ENCODE results near the gene TFDP2. TPM values are rescaled to one million over a fixed set of nuclear protein-coding genes. Genes with fewer than 3 reads are reported as not detected.
A peak's percentile ranks its signal among the peaks of the same experiment; 100 is the strongest.

TFDP2 gene
- total RNA-seq (2011; cell fraction: chromatin; rRNA removed; ENCODE audit: low replicate concordance) = 61.9 and 200 TPM in 2 replicates
- 25.8 and 27.7 TPM in 2 replicates for total RNA-seq (2011; cell fraction: nucleolus; rRNA removed)
- total RNA-seq (2011; cell fraction: nucleoplasm; rRNA removed) = 45.5 and 66.3 TPM in 2 replicates
- 99.8 and 119 TPM in 2 replicates for total RNA-seq (2014; rRNA removed)
- total RNA-seq (2014; rRNA removed; fragmentation: Illumina TruSeq; extraction: Trizol) = 126 and 158 TPM in 2 replicates
- 98.5 and 109 TPM in 2 replicates for total RNA-seq (2015; rRNA removed; fragmentation: Illumina TruSeq; extraction: Trizol)
- total RNA-seq (2021) = 95.6 and 97.6 TPM in 2 replicates
- 127 and 179 TPM in 2 replicates for polyA plus RNA-seq (2011; rRNA removed)
- polyA plus RNA-seq (2011; cell fraction: cytosol; rRNA removed) = 39.6 and 64.3 TPM in 2 replicates
- polyA plus RNA-seq (2011; cell fraction: nucleus; rRNA removed) = 38.0 and 64.1 TPM in 2 replicates
- 54.6 and 70.7 TPM in 2 replicates for polyA plus RNA-seq (2012)
- polyA plus RNA-seq (2014; fragmentation: Illumina TruSeq; extraction: Trizol) = 121 and 160 TPM in 2 replicates
- polyA plus RNA-seq (2014; fragmentation: Nextera tagmentation; extraction: Ambion mirVana) = 100 to 1,000 TPM; 132 to 166 TPM
- polyA plus RNA-seq (2014; rRNA removed) = 82.9 and 119 TPM in 2 replicates
- polyA minus RNA-seq (2011; rRNA and poly(A)+ RNA removed) = 73.8 and 88.9 TPM in 2 replicates
- polyA minus RNA-seq (2011; cell fraction: cytosol; rRNA and poly(A)+ RNA removed) = 17.8 and 27.1 TPM in 2 replicates
- polyA minus RNA-seq (2011; cell fraction: nucleus; rRNA and poly(A)+ RNA removed) = 19.3 and 30.1 TPM in 2 replicates
- percentile 71 among the genes with signal in this experiment for Bru-seq, nascent RNA
- percentile 73 among the genes with signal in this experiment for BruChase-seq, experiment 1, labeled RNA remaining after a 2-hour chase
- percentile 70 among the genes with signal in this experiment for BruChase-seq, experiment 2, labeled RNA remaining after a 6-hour chase
- long read RNA-seq, experiment 1, full-length matches to known transcripts = 45 of 195 reads
- long read RNA-seq, experiment 1, partial matches to known transcripts = 25 of 195 reads
- long read RNA-seq, experiment 1, other reads (novel, unspliced or antisense) = 125 of 195 reads
- long read RNA-seq, experiment 2, full-length matches to known transcripts = 18 of 103 reads
- long read RNA-seq, experiment 2, partial matches to known transcripts = 30 of 103 reads
- long read RNA-seq, experiment 2, other reads (novel, unspliced or antisense) = 55 of 103 reads
- long read RNA-seq, experiment 3, full-length matches to known transcripts = 26 of 115 reads
- long read RNA-seq, experiment 3, partial matches to known transcripts = 30 of 115 reads
- long read RNA-seq, experiment 3, other reads (novel, unspliced or antisense) = 59 of 115 reads

DNA sequence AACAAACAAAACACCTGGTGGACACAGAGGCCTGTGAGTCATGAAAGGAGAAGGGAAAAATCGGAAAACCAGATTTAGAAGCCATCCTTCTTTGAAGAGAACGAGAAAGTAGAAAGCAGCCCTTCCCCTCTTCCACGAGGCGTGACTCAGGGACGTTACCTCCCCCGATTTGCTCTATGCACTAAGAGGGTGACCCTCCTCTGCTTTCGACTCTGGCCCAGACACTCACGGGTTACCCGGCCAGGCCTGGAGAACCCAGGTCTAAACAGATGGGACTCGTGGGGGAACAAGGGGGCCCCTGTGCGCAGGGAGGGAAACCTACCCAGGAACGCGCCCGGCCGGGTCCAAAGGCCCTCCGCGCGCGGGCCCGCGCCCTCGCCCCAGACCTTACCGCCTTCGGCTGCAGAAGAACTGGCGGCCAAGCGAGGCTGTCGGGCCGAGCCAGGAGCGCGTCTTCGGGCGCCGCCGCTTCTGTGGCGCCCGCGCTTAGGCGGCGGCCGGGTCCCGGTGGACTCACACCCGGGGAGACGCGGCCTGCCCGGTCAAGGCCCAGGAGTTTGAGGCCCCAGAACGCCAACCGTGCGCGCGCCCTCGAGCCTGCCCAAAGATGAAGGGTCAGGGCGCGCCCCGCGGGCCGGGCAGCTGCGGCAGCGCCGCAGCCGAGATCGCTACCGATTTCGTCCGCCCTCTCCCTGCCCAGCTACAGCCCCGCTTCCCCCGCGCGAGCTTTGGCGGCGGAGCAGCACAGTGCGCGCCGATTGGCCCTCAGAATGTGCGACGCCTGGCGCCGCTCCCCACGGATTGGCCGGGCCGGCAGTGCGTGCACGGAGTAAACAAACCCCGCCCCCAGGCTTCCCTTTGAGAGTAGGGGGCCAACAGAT is at the start of gene TFDP2:
TFDP2 (minus strand) TSS at position 753 of the 881 bp plus-strand sequence. CDS start 47,795 bp downstream, outside the sequence.
- BruUV-seq (replicated peaks) = no TSS peak
- peak; percentile 84 for TF ChIP-seq CXXC5 (CRISPR knock-in tag; IDR thresholded peaks at IDR 0.05)
- TF ChIP-seq, protein P1, sequence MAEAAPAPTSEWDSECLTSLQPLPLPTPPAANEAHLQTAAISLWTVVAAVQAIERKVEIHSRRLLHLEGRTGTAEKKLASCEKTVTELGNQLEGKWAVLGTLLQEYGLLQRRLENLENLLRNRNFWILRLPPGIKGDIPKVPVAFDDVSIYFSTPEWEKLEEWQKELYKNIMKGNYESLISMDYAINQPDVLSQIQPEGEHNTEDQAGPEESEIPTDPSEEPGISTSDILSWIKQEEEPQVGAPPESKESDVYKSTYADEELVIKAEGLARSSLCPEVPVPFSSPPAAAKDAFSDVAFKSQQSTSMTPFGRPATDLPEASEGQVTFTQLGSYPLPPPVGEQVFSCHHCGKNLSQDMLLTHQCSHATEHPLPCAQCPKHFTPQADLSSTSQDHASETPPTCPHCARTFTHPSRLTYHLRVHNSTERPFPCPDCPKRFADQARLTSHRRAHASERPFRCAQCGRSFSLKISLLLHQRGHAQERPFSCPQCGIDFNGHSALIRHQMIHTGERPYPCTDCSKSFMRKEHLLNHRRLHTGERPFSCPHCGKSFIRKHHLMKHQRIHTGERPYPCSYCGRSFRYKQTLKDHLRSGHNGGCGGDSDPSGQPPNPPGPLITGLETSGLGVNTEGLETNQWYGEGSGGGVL (CRISPR knock-in tag; IDR thresholded peaks at IDR 0.05) = no peak
- no peak for TF ChIP-seq SMC3 (conservative IDR thresholded peaks at IDR 0.05; ENCODE audit: insufficient read depth, low read depth, low read length)
- peak; percentile 23; the same call in 1 of the 2 replicates for TF ChIP-seq CREM (IDR thresholded peaks at IDR 0.05; ENCODE audit: low read depth)
- TF ChIP-seq, protein P2, sequence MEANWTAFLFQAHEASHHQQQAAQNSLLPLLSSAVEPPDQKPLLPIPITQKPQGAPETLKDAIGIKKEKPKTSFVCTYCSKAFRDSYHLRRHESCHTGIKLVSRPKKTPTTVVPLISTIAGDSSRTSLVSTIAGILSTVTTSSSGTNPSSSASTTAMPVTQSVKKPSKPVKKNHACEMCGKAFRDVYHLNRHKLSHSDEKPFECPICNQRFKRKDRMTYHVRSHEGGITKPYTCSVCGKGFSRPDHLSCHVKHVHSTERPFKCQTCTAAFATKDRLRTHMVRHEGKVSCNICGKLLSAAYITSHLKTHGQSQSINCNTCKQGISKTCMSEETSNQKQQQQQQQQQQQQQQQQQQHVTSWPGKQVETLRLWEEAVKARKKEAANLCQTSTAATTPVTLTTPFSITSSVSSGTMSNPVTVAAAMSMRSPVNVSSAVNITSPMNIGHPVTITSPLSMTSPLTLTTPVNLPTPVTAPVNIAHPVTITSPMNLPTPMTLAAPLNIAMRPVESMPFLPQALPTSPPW (CRISPR knock-in tag; IDR thresholded peaks at IDR 0.05) = 0 out of 2 replicates have a peak, but pooled peaks have one; percentile 23
- TF ChIP-seq TOE1 (IDR thresholded peaks at IDR 0.05; ENCODE audit: borderline replicate concordance) = no peak
- TF ChIP-seq TOE1 (CRISPR knock-in tag; IDR thresholded peaks at IDR 0.05; ENCODE audit: borderline replicate concordance, low read depth) = no peak
- 0 out of 2 replicates have a peak, but pooled peaks have one; percentile 24 for TF ChIP-seq MTA3 (IDR thresholded peaks at IDR 0.05; ENCODE audit: borderline replicate concordance)
- TF ChIP-seq, protein P3, sequence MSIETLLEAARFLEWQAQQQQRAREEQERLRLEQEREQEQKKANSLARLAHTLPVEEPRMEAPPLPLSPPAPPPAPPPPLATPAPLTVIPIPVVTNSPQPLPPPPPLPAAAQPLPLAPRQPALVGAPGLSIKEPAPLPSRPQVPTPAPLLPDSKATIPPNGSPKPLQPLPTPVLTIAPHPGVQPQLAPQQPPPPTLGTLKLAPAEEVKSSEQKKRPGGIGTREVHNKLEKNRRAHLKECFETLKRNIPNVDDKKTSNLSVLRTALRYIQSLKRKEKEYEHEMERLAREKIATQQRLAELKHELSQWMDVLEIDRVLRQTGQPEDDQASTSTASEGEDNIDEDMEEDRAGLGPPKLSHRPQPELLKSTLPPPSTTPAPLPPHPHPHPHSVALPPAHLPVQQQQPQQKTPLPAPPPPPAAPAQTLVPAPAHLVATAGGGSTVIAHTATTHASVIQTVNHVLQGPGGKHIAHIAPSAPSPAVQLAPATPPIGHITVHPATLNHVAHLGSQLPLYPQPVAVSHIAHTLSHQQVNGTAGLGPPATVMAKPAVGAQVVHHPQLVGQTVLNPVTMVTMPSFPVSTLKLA (conservative IDR thresholded peaks at IDR 0.05) = peak; percentile 74 to 75
- TF ChIP-seq ARID2 (IDR thresholded peaks at IDR 0.05) = no peak

More for the DNA sequence above, at the start of gene TFDP2:
- DNase-seq (ENCODE audit: extremely low read depth in 1 of 4, low spot score in 3 of 4) = peak; percentile 67 to 72 (median 69)
- in situ Hi-C loops (cut with MboI) = no loop called here
- Histone ChIP-seq H3K27me3 (ENCODE audit: control insufficient read depth in 2 of 2, insufficient read depth in 2 of 2, low read length in 2 of 2) (no peaks in the 10 kb centered on the region), H3K36me3 (ENCODE audit: control insufficient read depth, insufficient read depth, low read length) (no peaks in the 10 kb centered on the region), H3K4me3 (peak within 1 kb of the TSS; percentile 47), H3K9me3 (replicated peaks; ENCODE audit: control insufficient read depth, insufficient read depth, low read depth, low read length) (no peaks in the 10 kb centered on the region), H2AFZ (ENCODE audit: low read depth, low read length) (peak within 1 kb of the TSS; percentile 53), H3K9me1 (ENCODE audit: control insufficient read depth, insufficient read depth, low read length) (no peaks in the 10 kb centered on the region), H3K9ac (ENCODE audit: insufficient read depth in 1 of 2, low read depth in 2 of 2, low read length in 2 of 2) (peak within 1 kb of the TSS; percentile 63 to 89), H3K4me1 (replicated peaks in 1 of 2; ENCODE audit: control insufficient read depth in 2 of 2, insufficient read depth in 2 of 2, low read length in 2 of 2) (peaks cover 2 to 9% of the 10 kb centered on the region in 2 experiments; a peak in 1 of 5 replicates), H3K79me2 (ENCODE audit: control insufficient read depth, insufficient read depth, low read length) (peaks cover 14% of the 10 kb centered on the region; the same call in 2 of the 3 replicates), H4K20me1 (replicated peaks; ENCODE audit: control insufficient read depth, insufficient read depth, low read length) (no peaks in the 10 kb centered on the region), H3K27ac (ENCODE audit: extremely low read depth, low read depth, low read length) (peak within 1 kb of the TSS; percentile 60), H3K4me2 (ENCODE audit: insufficient read depth, low read length) (peak within 1 kb of the TSS; percentile 61)
- FAIRE-seq = no peak
- peak; percentile 95 for ATAC-seq
- 48% methylated on average over 31 of the region's 83 CpGs for WGBS (ENCODE audit: insufficient coverage, low coverage, missing lambda C conversion rate)
- ChIA-PET CTCF (ENCODE audit: low intra/inter-chr PET ratio) (no interaction called here), POLR2A (no interaction called here)
- intact Hi-C loops (cut with micrococcal nuclease) = no loop called here

Measured in K562 (cell line).